Endodermal cell (in vitro differentiated cells): ENCODE measurements around the gene S100A14. TPM values are rescaled to one million over a fixed set of nuclear protein-coding genes. Genes with fewer than 3 reads are reported as not detected.

ENCODE experiments used
- DNase-seq: peaks from one replicate; pipeline ENCODE4 v3.0.0-alpha.2; 2017
- H3K27ac ChIP-seq: 2 replicates; pipeline ENCODE4 v1.5.1; 2013; ENCODE audit warnings: mild to moderate bottlenecking, low read depth, low read length, moderate library complexity
- H3K27me3 ChIP-seq: 2 replicates; pipeline ENCODE4 v1.6.1; 2013; ENCODE audit warnings: mild to moderate bottlenecking, low read length, moderate library complexity; ENCODE audit not compliant: insufficient read depth, control insufficient read depth, poor library complexity, severe bottlenecking
- H3K36me3 ChIP-seq: 2 replicates; pipeline ENCODE4 v1.7.0; 2013; ENCODE audit warnings: mild to moderate bottlenecking, low read length, moderate library complexity; ENCODE audit not compliant: control insufficient read depth, insufficient read depth
- H3K4me1 ChIP-seq: one replicate; pipeline ENCODE4 v1.7.0; 2013; ENCODE audit warnings: low read length; ENCODE audit not compliant: control insufficient read depth, insufficient read depth
- H3K4me3 ChIP-seq: 2 replicates; pipeline ENCODE4 v1.5.1; 2013; ENCODE audit warnings: mild to moderate bottlenecking, low read length, moderate library complexity
- H3K9ac ChIP-seq: 2 replicates; pipeline ENCODE4 v1.6.1; 2013; ENCODE audit warnings: mild to moderate bottlenecking, low read length, moderate library complexity; ENCODE audit not compliant: poor library complexity, severe bottlenecking; ENCODE audit errors: extremely low read depth
- H3K9me3 ChIP-seq: 2 replicates; pipeline ENCODE4 v1.6.1; 2013; ENCODE audit warnings: mild to moderate bottlenecking, low read length, moderate library complexity; ENCODE audit not compliant: control insufficient read depth
- H3K27ac Mint-ChIP-seq: 2 replicates; pipeline ENCODE4 v1.8.0; 2020; ENCODE audit warnings: mixed read lengths
- H3K27me3 Mint-ChIP-seq: 2 replicates; pipeline ENCODE4 v1.8.0; 2021; ENCODE audit warnings: mild to moderate bottlenecking, mixed read lengths; ENCODE audit not compliant: insufficient read depth
- H3K36me3 Mint-ChIP-seq: 2 replicates; pipeline ENCODE4 v1.8.0; 2020; ENCODE audit warnings: low read depth, mixed read lengths
- H3K4me1 Mint-ChIP-seq: 2 replicates; pipeline ENCODE4 v1.8.0; 2020; ENCODE audit warnings: mixed read lengths
- H3K4me3 Mint-ChIP-seq: 2 replicates; pipeline ENCODE4 v1.8.0; 2020; ENCODE audit warnings: mild to moderate bottlenecking, moderate library complexity, mixed read lengths
- H3K9me3 Mint-ChIP-seq: 2 replicates; pipeline ENCODE4 v1.8.0; 2020; ENCODE audit warnings: mild to moderate bottlenecking, mixed read lengths
- whole genome bisulfite sequencing, 2 experiments: methylation state at CpG; one replicate each; pipeline versions ENCODE4 v1.1.5 to v1.1.7; 2013; ENCODE audit warnings: missing lambda C conversion rate in 2 of 2, mixed read lengths in 1 of 2; ENCODE audit not compliant: insufficient coverage in 1 of 2, insufficient read length in 1 of 2; 5-methylcytosine and 5-hydroxymethylcytosine counted together
- total RNA-seq, 2 donors: library from RNA; stranded (reverse); fragmentation: NEBNext Ultra II Directional in 1 of 2; extraction: Animal tissue kit (Norgen Biotek cat#: 25700) in 1 of 2; gene quantifications; 2 replicates in 1 of 2; 3 replicates in 1 of 2; pipeline ENCODE4 v1.2.1, GENCODE V29; 2021
- TF ChIP-seq, protein P1 (sequence below): fragments of 200-600 bp; sonication (generic); conservative IDR thresholded peaks from 2 replicates; pipeline ENCODE4 v1.5.0; 2021; ENCODE audit warnings: antibody characterized with exemption, mild to moderate bottlenecking

The S100A14 gene
- total RNA-seq, 2 donors from 2014 or later, result 53.8 to 119 TPM

DNA sequence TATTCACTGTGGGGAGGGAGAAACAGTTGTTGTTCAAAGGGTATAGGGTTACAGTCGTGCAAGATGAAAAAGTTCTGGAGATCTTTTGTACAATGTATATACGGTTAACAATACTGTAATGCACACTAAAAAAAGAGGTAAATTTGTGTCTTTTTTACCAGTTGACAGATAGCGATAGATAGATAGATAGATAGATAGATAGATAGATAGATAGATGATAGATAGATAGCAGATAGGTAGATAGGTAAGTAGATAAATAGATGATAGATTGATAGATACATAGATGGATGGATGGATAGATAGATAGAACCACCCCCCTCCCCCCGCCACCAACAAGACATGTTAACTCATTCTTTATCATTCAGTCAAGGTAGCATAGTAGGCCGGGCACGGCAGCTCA, 13.4 kb downstream of the S100A14 start:
- Mint-ChIP-seq H3K27ac (no peak overlapping the region), H3K4me1 (peaks cover 7% of the 10 kb centered on the region), H3K27me3 (no peaks in the 10 kb centered on the region), H3K9me3 (no peaks in the 10 kb centered on the region), H3K36me3 (peaks cover 29% of the 10 kb centered on the region), H3K4me3 (no peak overlapping the region)
- TF ChIP-seq, protein P1, sequence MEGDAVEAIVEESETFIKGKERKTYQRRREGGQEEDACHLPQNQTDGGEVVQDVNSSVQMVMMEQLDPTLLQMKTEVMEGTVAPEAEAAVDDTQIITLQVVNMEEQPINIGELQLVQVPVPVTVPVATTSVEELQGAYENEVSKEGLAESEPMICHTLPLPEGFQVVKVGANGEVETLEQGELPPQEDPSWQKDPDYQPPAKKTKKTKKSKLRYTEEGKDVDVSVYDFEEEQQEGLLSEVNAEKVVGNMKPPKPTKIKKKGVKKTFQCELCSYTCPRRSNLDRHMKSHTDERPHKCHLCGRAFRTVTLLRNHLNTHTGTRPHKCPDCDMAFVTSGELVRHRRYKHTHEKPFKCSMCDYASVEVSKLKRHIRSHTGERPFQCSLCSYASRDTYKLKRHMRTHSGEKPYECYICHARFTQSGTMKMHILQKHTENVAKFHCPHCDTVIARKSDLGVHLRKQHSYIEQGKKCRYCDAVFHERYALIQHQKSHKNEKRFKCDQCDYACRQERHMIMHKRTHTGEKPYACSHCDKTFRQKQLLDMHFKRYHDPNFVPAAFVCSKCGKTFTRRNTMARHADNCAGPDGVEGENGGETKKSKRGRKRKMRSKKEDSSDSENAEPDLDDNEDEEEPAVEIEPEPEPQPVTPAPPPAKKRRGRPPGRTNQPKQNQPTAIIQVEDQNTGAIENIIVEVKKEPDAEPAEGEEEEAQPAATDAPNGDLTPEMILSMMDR, result no peak
- Histone ChIP-seq H3K9ac (no peak overlapping the region), H3K9me3 (no peaks in the 10 kb centered on the region), H3K27me3 (no peaks in the 10 kb centered on the region), H3K4me1 (no peaks in the 10 kb centered on the region), H3K4me3 (no peak overlapping the region), H3K27ac (no peak overlapping the region), H3K36me3 (peaks cover 27% of the 10 kb centered on the region)
- no peak for DNase-seq
- WGBS, 2 experiments, result 92 to 100% methylated on average over 3 to 5 of the region's 6 CpGs

GRCh38 chr1:153599847-153600246, 16.3 kb downstream of the S100A14 start:
- H3K27ac Mint-ChIP-seq, result no peak overlapping the region
- peaks cover 11% of the 10 kb centered on the region for H3K36me3 Mint-ChIP-seq
- no peaks in the 10 kb centered on the region for H3K9me3 Mint-ChIP-seq
- H3K4me3 Mint-ChIP-seq, result no peak overlapping the region
- DNase-seq, result no peak
- Histone ChIP-seq H3K9ac (no peak overlapping the region), H3K27ac (no peak overlapping the region), H3K4me1 (no peaks in the 10 kb centered on the region), H3K27me3 (no peaks in the 10 kb centered on the region), H3K9me3 (no peaks in the 10 kb centered on the region), H3K4me3 (no peak overlapping the region), H3K36me3 (peaks cover 1% of the 10 kb centered on the region)
- TF ChIP-seq, protein P1, result no peak
- H3K4me1 Mint-ChIP-seq, result peaks cover 7% of the 10 kb centered on the region
- WGBS, 2 experiments, result 97 to 100% methylated on average over 1 to 6 of the region's 7 CpGs
- no peaks in the 10 kb centered on the region for H3K27me3 Mint-ChIP-seq

DNA sequence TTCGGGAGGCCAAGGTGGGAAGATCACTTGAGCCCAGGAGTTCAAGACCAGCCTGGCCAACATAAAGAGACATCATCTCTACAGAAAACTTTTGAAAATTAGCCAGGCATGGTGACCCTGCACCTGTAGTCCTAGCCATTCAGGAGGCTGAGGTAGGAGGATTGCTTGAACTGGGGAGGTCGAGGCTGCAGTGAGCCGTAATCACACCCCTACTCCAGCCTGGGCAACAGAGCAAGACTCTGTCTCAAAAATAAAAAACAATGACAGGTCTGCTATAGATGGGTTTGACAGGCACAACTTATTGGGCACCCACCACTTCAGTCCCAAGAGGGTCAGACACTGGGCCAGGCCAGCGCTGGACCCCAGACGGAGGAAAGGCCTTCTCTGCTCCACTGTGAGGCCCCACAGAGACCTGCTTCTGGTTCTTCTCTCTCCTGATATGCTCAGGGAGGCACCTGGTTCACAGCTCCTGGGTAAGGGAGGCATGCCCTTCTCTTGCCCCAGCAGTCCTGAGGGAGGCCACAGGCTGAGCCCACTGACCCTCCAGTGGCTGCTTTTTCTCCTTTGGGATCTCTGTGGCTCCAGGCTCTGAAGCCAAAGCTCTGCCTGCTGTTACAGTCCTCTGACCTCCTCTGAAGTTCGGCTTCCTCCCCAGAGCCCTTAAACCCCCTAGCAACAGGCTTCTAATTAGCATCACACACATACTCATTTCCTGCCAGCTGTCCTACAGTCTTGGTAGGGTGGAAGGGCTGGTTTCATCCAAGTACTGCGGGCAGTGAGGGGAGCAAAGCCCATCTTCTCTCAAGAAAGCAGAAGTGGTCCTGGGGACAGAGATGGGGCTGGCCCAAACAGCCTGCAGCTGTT, 17.6 kb downstream of the S100A14 start:
- Histone ChIP-seq H3K27me3 (no peaks in the 10 kb centered on the region), H3K27ac (peak overlapping the region; percentile 76), H3K36me3 (no peaks in the 10 kb centered on the region), H3K9me3 (no peaks in the 10 kb centered on the region), H3K9ac (no peak overlapping the region), H3K4me1 (no peaks in the 10 kb centered on the region), H3K4me3 (no peak overlapping the region)
- Mint-ChIP-seq H3K4me3 (no peak overlapping the region), H3K27me3 (no peaks in the 10 kb centered on the region), H3K36me3 (peaks cover 11% of the 10 kb centered on the region), H3K9me3 (no peaks in the 10 kb centered on the region), H3K4me1 (peaks cover 6% of the 10 kb centered on the region), H3K27ac (no peak overlapping the region)
- TF ChIP-seq, protein P1, result no peak
- WGBS, 2 experiments, result 67 to 83% methylated on average over 2 to 7 of the region's 7 CpGs
- DNase-seq, result peak; percentile 78
